ENCODE measurements around the gene ASB7.

- no peak for TF ChIP-seq EZH2 (IDR thresholded peaks at IDR 0.05; ENCODE audit: low read depth)
- TF ChIP-seq, protein P1, sequence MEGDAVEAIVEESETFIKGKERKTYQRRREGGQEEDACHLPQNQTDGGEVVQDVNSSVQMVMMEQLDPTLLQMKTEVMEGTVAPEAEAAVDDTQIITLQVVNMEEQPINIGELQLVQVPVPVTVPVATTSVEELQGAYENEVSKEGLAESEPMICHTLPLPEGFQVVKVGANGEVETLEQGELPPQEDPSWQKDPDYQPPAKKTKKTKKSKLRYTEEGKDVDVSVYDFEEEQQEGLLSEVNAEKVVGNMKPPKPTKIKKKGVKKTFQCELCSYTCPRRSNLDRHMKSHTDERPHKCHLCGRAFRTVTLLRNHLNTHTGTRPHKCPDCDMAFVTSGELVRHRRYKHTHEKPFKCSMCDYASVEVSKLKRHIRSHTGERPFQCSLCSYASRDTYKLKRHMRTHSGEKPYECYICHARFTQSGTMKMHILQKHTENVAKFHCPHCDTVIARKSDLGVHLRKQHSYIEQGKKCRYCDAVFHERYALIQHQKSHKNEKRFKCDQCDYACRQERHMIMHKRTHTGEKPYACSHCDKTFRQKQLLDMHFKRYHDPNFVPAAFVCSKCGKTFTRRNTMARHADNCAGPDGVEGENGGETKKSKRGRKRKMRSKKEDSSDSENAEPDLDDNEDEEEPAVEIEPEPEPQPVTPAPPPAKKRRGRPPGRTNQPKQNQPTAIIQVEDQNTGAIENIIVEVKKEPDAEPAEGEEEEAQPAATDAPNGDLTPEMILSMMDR (conservative IDR thresholded peaks at IDR 0.05): no peak
These were observed 49.7 kb downstream of the ASB7 start for GRCh38 chr15:100652116-100652515.

Data from PC-9 (cell line).